Glutamatergic neuron (in vitro differentiated cells): Measurements from ENCODE around the gene ANXA1. TPM values are rescaled to one million over a fixed set of nuclear protein-coding genes. Genes with fewer than 3 reads are reported as not detected.

Experiments used
- DNase-seq: peaks from one replicate; pipeline ENCODE4 v3.0.0; 2022
- H3K27ac Mint-ChIP-seq: one replicate; pipeline ENCODE4 v1.8.0; 2020; ENCODE audit warnings: mild to moderate bottlenecking, mixed read lengths, inconsistent platforms; ENCODE audit not compliant: unreplicated experiment
- H3K27me3 Mint-ChIP-seq: one replicate; pipeline ENCODE4 v1.8.0; 2020; ENCODE audit warnings: mild to moderate bottlenecking, moderate library complexity, mixed read lengths, inconsistent platforms; ENCODE audit not compliant: unreplicated experiment
- H3K36me3 Mint-ChIP-seq: one replicate; pipeline ENCODE4 v1.8.0; 2020; ENCODE audit warnings: mild to moderate bottlenecking, mixed read lengths, inconsistent platforms; ENCODE audit not compliant: unreplicated experiment
- H3K4me1 Mint-ChIP-seq: one replicate; pipeline ENCODE4 v1.8.0; 2020; ENCODE audit warnings: mild to moderate bottlenecking, low read depth, mixed read lengths, inconsistent platforms; ENCODE audit not compliant: unreplicated experiment
- H3K4me3 Mint-ChIP-seq: one replicate; pipeline ENCODE4 v1.8.0; 2020; ENCODE audit warnings: mild to moderate bottlenecking, mixed read lengths, inconsistent platforms; ENCODE audit not compliant: unreplicated experiment
- H3K9me3 Mint-ChIP-seq: one replicate; pipeline ENCODE4 v1.8.0; 2020; ENCODE audit warnings: mild to moderate bottlenecking, moderate library complexity, mixed read lengths, inconsistent platforms; ENCODE audit not compliant: unreplicated experiment
- total RNA-seq: library from RNA; stranded (reverse); fragmentation: NEBNext Ultra II Directional; extraction: Animal tissue kit (Norgen Biotek cat#: 25700); gene quantifications from one replicate; pipeline ENCODE4 v1.2.1, GENCODE V29; 2021; ENCODE audit not compliant: unreplicated experiment
- TF ChIP-seq, protein P1 (sequence below): fragments of 200-600 bp; sonication (generic); IDR thresholded peaks from one replicate; pipeline ENCODE4 v1.5.0; 2021; ENCODE audit not compliant: partially characterized antibody, unreplicated experiment

Gene ANXA1
- total RNA-seq, 1 donor from 2014 or later, result not detected

GRCh38 chr9:73204936-73205335 lies 53.3 kb downstream of the ANXA1 start:
- TF ChIP-seq, protein P1, sequence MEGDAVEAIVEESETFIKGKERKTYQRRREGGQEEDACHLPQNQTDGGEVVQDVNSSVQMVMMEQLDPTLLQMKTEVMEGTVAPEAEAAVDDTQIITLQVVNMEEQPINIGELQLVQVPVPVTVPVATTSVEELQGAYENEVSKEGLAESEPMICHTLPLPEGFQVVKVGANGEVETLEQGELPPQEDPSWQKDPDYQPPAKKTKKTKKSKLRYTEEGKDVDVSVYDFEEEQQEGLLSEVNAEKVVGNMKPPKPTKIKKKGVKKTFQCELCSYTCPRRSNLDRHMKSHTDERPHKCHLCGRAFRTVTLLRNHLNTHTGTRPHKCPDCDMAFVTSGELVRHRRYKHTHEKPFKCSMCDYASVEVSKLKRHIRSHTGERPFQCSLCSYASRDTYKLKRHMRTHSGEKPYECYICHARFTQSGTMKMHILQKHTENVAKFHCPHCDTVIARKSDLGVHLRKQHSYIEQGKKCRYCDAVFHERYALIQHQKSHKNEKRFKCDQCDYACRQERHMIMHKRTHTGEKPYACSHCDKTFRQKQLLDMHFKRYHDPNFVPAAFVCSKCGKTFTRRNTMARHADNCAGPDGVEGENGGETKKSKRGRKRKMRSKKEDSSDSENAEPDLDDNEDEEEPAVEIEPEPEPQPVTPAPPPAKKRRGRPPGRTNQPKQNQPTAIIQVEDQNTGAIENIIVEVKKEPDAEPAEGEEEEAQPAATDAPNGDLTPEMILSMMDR, result no peak
- H3K4me3 Mint-ChIP-seq, result no peak overlapping the region
- H3K36me3 Mint-ChIP-seq, result no peaks in the 10 kb centered on the region
- H3K9me3 Mint-ChIP-seq, result no peaks in the 10 kb centered on the region
- H3K27me3 Mint-ChIP-seq, result no peaks in the 10 kb centered on the region
- H3K27ac Mint-ChIP-seq, result no peak overlapping the region
- H3K4me1 Mint-ChIP-seq, result no peaks in the 10 kb centered on the region
- DNase-seq, result no peak

DNA sequence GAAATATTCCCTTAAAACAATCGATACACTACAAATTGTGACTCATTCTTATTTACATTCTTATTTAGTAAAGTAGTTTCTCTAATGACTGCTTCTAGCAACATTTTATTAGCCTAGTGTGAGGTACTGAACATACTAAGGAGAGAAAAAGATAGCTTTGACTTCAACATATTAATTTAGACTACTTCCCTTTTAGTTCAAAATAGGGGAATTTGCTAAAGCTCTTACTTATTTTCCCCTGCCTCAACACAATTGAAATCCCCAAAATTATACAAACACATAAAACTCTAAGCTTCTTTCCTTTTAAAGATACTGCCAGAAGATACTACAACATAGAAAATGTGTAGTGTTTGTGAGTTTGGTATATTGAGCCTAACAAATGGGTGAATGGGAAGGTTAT lies 55.2 kb downstream of the ANXA1 start:
- Mint-ChIP-seq H3K4me1 (no peaks in the 10 kb centered on the region), H3K4me3 (no peak overlapping the region), H3K9me3 (no peaks in the 10 kb centered on the region), H3K36me3 (no peaks in the 10 kb centered on the region), H3K27ac (no peak overlapping the region), H3K27me3 (no peaks in the 10 kb centered on the region)
- no peak for DNase-seq
- TF ChIP-seq, protein P1, result no peak

- Mint-ChIP-seq H3K27me3 (no peaks in the 10 kb centered on the region), H3K4me3 (no peak overlapping the region), H3K9me3 (no peaks in the 10 kb centered on the region), H3K27ac (no peak overlapping the region), H3K4me1 (no peaks in the 10 kb centered on the region), H3K36me3 (no peaks in the 10 kb centered on the region)
- TF ChIP-seq, protein P1, result no peak
- DNase-seq, result no peak
These were observed 59.4 kb downstream of the ANXA1 start for GRCh38 chr9:73210886-73211666.

GRCh38 chr9:73213300-73213699 lies 61.6 kb downstream of the ANXA1 start:
- H3K4me3 Mint-ChIP-seq, result no peak overlapping the region
- H3K4me1 Mint-ChIP-seq, result no peaks in the 10 kb centered on the region
- H3K27ac Mint-ChIP-seq, result no peak overlapping the region
- no peaks in the 10 kb centered on the region for H3K9me3 Mint-ChIP-seq
- TF ChIP-seq, protein P1, result no peak
- no peak for DNase-seq
- no peaks in the 10 kb centered on the region for H3K36me3 Mint-ChIP-seq
- no peaks in the 10 kb centered on the region for H3K27me3 Mint-ChIP-seq

DNA sequence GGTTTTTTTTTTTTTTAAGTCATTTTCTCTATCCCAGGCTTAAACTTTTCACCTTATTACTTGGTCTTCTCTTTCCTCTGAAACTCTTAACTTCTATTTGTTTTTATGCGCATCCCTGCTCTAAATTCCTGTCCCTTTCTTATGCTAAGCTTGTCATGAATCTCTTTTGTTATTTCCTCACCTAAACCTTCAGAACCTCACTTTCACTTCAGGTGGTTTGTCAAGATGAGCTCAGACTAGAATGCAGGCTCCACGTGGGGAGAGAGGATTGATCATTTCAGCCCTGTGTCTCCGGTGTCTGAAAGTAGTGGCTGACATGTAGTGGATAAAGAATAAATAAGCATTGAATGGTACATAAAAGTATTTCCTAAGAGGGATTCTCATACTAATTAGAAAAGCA lies 63.6 kb downstream of the ANXA1 start:
- H3K4me1 Mint-ChIP-seq, result no peaks in the 10 kb centered on the region
- H3K27ac Mint-ChIP-seq, result no peak overlapping the region
- no peak for DNase-seq
- peaks cover 3% of the 10 kb centered on the region for H3K9me3 Mint-ChIP-seq
- no peak overlapping the region for H3K4me3 Mint-ChIP-seq
- TF ChIP-seq, protein P1, result no peak
- H3K36me3 Mint-ChIP-seq, result no peaks in the 10 kb centered on the region
- no peaks in the 10 kb centered on the region for H3K27me3 Mint-ChIP-seq
